ENCODE results near the gene LARP4B.

LARP4B gene

DNA sequence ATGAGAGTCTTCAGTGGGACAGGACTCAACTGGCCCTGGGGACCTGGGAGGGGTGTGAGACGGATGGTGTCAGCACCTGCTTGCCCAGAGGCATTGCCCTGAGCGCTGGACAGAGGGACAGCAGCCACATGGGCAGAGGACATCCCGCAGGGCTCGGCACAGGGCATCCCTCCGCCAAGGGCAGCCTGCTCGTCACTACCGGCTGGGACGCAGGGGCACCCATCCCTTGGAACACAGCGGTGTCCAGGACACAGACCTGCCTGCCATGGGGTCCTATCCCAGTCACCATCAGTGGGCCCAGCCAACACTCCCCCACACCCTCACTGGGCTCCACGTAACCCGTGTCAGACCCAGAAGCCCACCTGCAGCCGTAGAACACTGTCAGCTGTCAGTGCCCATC lies 109.3 kb downstream of the LARP4B start:
- DNase-seq, result no peak

DNA sequence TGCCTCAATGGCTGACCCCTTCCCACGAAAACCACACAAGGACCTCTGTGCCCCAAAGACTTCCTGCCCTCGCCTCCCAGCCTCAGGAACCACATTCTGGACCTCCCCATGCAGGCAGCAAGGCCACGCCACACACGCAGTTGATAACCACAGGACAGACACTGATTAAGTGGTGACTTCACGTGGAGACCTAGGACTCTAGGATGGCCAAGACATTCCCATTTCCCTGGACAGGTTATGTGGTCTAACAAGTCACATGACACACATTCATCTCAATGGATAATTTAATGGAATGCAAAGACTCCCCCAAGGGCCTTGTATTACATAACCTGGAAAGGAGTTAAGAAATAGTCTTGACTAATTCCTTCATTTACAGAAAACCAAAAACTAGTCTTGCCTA lies 110.2 kb downstream of the LARP4B start:
- DNase-seq, result no peak

DNA sequence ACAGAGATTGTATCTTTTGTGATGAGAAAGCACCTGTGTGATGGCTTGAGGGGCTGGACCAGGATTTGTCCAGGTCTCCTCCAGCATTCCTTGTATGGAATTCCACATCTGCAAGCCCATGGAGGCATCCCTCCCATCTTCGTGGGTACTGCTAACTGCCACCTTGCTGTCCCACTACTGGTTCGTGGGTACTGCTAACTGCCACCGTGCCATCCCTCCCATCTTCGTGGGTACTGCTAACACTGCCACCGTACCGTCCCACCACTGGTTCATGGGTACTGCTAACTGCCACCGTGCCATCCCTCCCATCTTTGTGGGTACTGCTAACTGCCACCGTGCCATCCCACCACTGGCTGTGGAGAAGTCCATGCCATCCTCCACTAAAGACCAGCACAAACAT lies 111.7 kb downstream of the LARP4B start:
- DNase-seq, result no peak

DNA sequence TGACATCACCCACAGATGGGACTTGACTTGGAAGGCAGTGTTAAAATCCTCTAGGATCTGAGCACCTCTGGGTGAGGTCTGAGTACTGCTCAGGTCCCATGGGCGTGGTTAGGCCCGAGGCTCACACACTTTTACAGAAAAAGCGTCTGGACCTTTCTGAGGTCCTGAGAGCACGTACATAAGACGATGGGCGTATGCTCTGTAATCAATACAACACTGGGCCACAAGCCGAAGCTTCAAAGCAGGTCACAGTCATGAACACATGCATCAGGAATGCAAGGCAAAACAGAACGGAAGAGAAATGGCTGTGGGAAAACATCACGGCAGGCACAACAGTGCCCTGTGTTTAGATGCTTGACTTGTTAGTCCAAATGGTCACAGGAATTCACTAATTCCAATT lies 112.2 kb downstream of the LARP4B start:
- no peak for DNase-seq

DNA sequence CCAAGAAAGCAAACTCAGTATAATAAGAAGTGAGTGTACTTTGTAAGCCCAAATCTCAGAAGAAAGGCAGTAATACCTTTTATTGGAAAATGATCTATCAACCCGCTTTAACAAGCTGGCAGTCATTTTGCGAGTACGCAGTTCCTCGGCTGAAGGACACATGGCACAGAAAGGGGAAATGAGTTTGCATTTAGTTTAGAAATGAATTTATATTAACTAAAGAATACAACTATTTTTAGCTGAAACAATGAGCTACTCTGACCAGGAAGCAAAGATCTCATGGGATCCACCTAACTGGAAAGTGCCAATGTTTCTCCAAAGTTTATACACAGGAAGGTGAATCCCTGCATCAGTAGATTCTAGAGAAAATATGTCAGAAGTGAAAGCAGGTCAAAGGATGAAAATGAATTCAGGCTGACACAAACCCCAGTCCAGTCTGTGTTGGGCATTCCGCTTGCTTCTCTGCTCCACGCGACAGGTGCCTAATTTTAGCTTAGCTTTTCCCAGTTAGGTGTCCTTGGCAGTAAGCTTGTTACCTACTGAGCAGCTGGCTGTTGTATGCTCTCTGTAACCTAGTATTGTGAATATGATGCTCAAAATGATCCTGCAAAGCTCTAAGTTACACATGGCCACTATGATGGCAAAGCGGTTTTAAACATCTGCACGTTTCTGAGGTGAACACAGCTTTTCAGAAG lies 112.8 kb downstream of the LARP4B start:
- no peak for DNase-seq

DNA sequence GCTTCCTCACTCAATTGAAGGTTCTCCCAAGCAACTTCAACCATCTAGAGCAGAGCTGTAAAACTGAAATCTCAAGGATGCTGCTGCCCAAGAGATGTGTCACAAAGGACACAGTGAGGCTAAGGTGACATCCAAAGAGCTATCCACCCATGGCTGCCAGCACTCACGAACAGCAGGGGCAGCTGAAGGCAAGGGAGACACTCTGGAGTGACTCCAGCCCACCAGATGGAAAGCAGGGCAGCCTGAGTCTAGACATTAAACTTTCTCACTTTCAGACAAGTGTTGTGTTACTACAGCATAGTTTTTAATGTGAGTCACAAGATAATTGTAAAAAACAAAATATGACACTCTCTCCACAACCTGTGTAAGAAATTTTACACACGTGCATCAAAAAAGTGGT lies 113.5 kb downstream of the LARP4B start:
- DNase-seq, result no peak

DNA sequence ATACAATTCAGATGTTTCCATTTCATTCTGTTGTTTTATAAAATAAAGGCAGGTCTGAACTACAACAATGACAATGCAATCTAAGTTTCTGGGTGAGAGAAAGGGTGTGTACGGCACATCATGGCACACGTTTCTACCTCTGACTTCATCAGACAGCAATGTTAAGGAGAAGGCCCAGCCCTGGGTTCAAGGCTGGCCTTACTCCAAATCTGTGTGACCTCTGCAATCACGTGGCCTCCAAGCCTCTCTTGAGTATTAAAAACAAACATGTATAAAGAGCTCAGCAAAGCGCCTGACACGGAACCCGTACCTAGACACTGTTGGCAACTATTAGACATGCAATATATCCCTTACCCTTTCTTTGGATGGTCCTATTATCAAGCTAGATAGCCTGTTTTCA lies 114.1 kb downstream of the LARP4B start:
- no peak for DNase-seq

DNA sequence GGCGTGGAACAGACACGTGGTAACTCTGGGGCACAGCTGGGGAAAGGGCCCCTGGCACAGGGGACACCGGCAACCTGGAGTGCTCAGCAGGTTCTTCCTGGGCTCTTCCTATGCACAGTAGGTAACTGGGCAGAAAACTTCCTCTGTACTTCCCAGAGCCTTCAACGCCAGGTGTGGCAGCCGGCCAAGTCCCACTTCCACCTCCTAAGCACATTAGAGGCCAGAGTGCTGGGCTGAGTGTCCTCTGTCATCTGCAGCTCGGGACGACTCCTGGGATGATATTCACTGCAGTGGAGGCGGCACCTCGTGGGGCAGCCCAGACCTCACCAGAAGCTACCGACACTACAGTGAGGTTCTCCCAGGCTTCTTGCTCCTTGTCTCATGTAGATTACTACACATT lies 114.5 kb downstream of the LARP4B start:
- no peak for DNase-seq

DNA sequence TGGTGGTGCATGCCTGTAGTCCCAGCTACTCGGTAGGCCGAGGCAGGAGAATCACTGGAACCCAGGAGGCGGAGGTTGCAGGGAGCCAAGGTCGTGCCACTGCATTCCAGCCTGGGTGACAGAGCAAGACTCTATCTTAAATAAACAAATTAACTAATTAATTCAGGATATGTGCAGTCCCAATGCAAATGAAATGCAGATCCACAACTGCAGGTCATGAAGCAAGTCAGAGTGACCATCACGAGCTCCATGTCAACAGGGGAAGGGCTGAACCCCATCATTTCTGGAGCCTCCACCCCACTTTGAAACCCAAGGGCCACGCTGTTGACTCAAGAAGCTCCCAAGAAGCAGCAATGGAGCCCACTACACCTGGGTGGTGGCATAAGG lies 115.4 kb downstream of the LARP4B start:
- no peak for DNase-seq

DNA sequence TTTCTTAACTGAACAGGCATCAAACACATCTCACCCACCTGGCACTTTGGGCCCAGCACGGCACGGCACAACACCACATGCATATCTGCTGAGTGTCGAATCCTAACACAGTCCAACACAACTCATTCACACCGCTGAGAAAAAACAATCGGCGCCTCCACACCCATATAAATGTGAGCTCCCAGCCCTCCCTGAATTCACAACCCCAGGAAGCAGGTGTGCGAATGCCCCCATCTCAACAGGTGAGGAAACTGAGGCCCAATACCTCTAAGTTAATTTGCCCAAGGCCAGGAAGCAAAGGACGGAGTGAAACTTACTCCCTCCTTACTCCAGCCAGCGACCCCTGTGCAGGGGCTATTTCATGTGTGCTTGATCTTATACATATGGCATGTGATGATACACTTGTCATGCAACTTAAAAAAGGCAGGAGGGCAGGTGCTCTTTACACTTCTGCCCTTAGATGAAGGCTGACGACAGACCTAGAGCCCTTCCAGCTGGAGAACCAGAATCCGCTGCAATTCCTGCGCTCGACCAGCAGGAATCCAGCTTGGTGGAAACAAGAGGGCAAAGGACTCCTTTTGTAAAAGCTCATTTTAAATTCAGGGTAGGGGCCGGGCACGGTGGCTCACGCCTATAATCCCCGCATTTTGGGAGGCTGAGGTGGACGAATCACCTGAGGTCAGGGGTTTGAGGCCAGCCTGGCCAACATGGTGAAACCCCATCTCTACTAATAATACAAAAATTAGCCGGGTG lies 116.0 kb downstream of the LARP4B start:
- no peak for DNase-seq

DNA sequence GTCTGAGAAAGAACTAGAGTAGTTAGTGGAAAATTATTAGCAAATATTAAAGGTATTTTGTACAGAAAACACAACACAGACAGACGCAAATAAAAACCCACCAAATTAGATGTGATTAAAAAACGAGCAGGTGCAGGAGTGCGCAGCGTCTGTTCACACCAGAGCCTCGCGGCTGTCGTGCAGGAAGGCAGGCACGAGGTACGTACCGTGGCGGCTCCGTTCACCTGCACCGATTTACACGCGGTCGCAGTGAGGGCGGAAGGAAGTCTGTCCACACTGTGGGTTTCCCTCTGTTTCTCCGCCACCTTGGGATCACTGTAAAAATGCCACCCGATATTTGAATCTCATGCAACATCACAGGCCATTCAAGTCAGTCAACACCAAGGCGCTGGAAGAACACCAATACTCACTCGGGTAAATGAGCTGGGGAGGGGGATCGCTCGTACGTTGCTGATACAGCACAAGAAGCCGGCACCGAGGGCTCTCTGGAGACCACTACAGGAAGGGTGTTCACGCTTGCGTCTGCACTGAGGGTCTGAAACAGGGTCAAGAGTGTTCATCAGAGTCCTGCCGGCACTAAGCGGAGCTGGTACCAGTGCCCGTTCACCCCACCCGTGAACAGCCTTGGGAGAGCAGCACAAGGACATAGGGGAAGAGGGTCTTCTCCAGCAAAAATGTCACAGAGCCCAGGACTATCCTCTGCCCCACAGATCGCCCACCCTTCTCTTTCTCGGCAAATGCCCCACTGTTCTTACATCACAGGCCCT lies 116.8 kb downstream of the LARP4B start:
- no peak for DNase-seq

DNA sequence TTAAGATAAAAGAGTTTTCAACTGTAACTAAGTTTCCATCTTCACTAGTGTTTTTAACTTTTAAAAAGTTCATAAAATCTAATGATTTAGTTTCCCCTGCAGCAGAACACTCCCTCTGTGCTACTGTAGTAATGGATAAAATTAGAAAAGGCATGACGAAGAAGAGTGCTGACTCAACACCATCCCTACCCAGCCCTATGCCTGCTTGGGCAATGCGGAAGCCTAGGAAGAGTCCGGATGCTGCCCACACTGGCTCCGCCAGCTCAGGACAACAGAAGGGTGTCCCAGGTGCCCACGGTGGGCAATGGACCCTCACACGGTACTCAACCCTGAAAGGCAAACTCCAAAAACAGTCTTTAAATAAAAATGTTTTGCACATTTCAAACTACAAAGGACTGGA lies 118.2 kb downstream of the LARP4B start:
- no peak for DNase-seq

DNA sequence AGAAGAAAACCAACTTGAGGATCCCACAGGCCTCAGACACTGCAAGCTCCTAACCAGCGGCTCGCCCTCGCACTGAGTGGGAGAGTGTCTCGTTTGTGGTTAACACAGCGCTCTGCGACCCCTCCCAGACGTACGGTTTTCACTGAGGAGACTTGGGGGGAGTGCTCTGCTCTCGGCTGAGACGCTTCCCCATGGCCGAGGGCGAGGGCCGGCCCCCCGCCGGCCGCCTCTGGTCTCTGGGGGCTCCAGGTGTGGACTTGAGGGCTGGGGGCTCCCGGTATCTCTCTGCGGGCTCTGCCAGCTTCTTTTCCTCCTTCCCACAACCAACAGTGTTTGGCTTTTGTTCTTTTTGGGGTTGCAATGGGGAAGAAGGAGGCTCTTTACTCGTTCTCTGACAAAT lies 118.7 kb downstream of the LARP4B start:
- no peak for DNase-seq

DNA sequence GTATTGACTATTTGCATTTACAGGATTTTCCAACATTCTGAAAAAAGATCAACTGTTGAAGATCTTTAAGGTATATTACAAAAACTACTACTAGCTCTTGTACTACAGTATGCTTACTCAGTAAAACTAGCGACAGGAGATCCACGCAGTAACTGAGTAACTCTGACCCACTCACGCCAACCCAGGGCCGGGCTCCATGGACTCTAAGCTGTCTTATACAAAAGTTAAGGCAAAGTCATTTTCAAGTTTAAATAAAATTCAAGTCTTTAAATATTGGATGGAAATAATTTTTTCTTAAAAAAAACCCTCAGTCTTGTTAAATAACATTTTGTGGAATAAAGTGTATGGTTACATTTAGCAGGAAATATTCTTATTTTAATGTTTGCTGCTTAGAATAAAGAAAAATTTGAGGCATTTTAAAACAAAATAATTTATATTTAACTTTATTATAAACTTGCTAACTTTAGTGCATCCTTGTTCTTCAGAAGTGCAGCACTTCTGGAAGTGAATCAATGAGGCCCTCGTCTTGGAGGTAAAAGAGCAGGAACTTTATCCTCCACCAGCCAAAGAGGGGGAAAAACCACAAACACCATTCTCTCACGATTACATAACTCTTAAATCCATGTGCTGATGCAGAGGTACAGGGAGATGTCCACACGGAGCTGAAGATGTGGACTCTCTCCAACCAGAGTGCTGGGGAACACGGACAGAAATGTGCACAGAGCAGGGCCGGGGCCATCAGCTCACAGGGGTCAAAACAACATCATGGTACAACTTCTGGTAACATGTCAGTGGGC lies 119.9 kb downstream of the LARP4B start:
- DNase-seq, result no peak

DNA sequence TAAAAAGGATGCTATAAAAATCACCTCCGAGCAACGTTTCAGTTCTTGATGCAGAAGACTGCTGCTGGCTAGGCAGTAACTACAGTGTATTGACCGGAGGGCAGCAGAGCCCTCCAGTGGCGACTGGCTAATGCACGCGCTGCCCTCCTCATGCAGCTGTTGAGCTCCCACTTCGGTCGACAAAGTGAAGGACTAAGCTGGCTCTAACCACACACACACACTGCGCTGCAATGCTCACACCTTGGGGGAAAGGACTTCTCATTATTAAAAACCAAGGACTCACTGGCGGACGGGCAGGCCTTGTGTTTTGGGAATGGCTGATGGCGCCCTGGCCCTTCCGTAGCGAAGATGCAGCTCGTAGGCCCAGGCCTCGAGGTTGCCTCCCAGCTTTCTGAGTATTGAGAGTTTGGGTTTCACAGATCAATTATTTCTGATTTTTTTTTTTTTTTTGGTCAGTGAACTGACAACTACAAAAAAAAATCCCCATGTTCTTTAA lies 121.1 kb downstream of the LARP4B start:
- DNase-seq, result no peak

DNA sequence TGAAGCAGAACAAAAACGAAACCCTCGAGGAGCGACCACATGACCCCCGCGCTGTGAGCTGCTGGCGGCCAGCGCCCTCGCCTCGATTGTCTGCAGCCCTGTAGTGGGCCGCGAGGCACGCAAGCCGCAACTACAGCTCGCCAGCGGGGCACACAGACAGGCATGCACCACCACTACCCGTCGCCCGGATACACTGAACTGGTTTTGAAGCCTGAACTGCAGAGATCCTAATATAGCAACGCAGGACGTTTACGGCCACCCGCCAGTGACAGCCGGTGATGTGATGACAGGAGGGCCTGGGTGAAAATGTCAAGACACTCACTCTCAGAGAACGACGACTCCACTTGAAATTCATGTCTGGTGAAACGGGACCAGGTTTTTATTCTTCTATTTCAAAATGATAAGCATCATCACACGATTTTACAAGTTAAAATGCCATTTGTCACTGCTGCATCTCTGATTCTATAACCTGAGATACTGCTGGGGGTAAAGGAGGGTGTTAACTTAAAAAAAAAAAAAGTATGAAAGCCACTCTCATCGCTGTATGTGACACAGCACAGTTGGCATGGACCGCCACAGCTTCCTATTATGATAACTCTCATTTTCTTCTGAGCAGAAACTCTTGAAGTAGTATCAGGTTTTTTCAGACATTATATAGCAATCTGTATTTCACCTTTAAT lies 121.7 kb downstream of the LARP4B start:
- DNase-seq, result no peak

DNA sequence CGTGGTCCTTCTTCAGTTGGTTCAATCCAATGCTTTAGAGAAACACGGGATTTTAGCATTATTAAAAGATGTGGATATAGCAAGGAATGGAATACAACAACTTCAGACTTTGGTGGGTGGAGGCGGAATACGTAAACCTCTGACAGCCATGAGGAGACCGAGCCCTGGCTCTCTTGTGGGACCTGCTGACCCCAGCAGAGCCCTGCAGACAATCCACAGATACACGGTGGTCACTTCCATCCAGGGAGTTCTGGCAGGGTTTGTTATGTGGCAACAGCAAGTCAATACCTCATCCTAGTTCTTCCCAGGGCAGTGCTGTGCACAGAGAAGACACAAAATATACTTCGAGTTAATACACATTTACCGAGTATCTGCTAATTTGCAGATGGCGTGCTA lies 123.5 kb downstream of the LARP4B start:
- no peak for DNase-seq

DNA sequence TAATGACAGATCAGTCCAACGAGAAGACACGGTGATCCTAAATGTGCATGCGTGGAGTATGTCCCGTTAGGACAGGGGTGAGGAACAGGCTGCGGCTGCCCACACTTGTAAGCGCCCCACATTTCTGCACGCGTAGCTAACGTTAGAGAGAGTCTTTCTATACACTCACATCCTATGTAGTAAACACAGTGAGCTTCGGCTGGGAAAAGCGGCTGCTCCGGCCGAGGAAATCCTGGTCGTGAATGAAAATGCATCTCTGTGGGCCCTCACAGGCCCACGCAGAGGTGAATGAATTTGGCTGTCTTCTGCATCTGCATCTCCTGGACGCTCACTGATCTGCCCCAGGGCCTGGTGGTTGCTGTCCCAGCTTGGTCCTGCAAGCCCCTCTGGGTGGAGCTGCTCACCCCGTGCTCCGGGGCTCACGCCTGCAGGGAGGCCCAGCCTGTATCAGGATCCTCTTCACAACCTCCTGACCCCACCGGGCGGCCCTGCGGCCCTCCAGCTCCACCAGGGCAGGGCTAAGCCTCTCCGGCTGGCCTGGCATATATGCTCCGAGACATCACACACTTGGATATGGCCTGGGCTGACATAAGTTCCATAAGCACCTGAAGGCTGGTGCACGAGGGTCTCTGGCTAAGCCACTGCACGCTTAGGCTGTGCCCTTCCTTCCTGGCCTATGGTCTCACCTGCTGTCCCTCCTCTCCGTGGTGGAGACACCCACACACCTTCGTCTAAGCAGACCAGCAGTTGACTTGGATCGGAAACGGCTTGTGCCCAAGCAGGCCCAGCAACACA lies 124.1 kb downstream of the LARP4B start:
- DNase-seq, result no peak

DNA sequence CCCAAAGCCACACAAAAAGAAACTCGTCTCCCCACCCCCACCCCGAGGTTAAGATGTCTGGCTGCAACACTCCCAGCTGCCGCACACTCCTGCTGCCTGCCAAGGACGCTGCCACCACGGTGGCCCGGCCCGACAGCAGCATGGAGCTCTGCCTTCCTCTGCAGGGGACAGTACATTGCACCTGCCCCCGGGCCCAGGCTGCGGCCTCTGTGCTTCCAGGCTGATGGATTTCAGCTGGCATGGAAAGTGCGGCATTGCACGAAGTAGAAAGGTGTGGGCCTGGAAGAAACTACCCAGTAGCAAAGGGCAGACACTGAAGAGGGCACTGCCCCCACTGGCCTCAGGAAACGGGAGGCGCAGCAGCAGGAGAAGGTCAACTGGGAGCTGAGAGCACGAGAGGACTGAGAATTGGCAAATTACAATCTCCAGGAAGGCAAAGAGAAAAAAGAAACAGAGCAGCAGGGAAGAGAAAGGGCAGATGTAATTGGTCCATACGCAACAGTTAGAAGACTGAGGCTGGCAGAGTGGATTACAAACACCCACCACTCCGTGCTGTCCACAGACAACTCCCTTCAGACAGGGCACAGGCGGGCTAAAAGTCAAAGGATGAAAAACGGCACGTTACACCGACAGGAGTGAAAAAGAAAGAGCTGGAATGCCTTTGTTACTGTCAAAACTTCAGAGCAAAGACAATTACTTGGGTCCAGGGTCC lies 124.9 kb downstream of the LARP4B start:
- no peak for DNase-seq

DNA sequence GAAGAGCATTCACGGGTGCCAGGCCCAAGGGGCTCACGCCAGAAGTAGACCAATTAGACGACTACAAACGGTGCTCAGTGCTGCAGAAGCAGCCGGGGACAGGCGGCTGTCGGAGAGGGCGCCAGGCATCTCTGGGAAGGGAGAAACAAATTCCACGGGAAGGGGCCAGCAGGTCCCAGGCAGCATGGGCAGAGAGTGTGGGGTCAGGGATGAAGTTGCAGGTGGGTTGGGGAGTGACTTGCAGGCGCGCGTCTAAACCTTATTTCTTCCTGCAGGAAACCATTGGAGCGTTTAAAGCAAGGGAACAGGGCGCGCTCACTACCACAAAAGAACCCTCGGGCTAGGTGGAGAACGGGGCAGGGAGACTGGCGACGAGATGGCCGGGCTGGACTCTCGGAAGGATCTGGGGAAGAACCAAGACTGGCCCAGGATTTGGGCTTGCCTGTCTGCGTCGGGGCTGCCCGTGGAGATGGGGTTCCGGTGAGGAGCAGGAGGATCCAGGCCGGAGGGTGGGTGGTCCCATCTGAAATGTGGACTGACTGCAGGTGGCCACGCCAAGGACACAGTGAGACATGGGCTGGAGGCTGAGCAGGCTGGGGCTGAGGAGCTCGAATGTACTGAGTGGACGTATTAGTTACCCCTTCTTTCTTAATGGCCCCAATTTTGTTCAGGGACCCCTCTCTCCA lies 125.7 kb downstream of the LARP4B start:
- no peak for DNase-seq

Measured in NCI-H2081 treated with DMSO at 0.1 percent for 48 hours (cell line).